Loucy (cell line): ENCODE results near the gene SLC26A11.
"Not testable (repeated sequence)": the region's sequence is repeated elsewhere in the genome, so short reads cannot be mapped to it uniquely, and the experiment has no call there.

Experiments used
- H2AFZ ChIP-seq: fragments of 200-600 bp; sonication (generic); 2 replicates; pipeline ENCODE4 v1.6.0; 2016; ENCODE audit warnings: antibody characterized with exemption, mild to moderate bottlenecking, low read length, moderate library complexity
- H3F3A ChIP-seq: fragments of 200-600 bp; 2 replicates; pipeline ENCODE4 v1.6.0; 2016; ENCODE audit warnings: antibody characterized with exemption, low read depth, mild to moderate bottlenecking
- H3K27me3 ChIP-seq: fragments of 200-600 bp; sonication (generic); 2 replicates; pipeline ENCODE4 v1.6.1; 2014; ENCODE audit warnings: low read length, mild to moderate bottlenecking; ENCODE audit not compliant: insufficient read depth, poor library complexity, severe bottlenecking
- H3K36me3 ChIP-seq: fragments of 200-600 bp; sonication (generic); 2 replicates; pipeline ENCODE4 v1.6.1; 2016; ENCODE audit warnings: low read length; ENCODE audit not compliant: insufficient read depth
- H3K4me1 ChIP-seq: fragments of 200-600 bp; sonication (generic); 2 replicates; pipeline ENCODE4 v1.5.1; 2014; ENCODE audit warnings: low read length, mild to moderate bottlenecking; ENCODE audit not compliant: insufficient read depth, poor library complexity, severe bottlenecking
- H3K4me2 ChIP-seq: fragments of 200-600 bp; sonication (generic); 2 replicates; pipeline ENCODE4 v1.6.0; 2014; ENCODE audit warnings: antibody characterized with exemption, low read length, low read depth, mild to moderate bottlenecking; ENCODE audit not compliant: poor library complexity, severe bottlenecking
- H3K4me3 ChIP-seq: fragments of 200-600 bp; sonication (generic); 2 replicates; pipeline ENCODE4 v1.5.1; 2014; ENCODE audit warnings: low read length, mild to moderate bottlenecking, mixed read lengths; ENCODE audit not compliant: poor library complexity, severe bottlenecking
- H3K79me2 ChIP-seq: fragments of 200-600 bp; sonication (generic); 2 replicates; pipeline ENCODE4 v1.6.1; 2014; ENCODE audit warnings: low read length; ENCODE audit not compliant: insufficient read depth
- H3K9ac ChIP-seq: fragments of 200-600 bp; sonication (generic); 2 replicates; pipeline ENCODE4 v1.6.0; 2014; ENCODE audit warnings: mild to moderate bottlenecking, low read depth, low read length, moderate library complexity; ENCODE audit not compliant: poor library complexity, severe bottlenecking
- H3K9me2 ChIP-seq: fragments of 200-600 bp; sonication (generic); replicated peaks from 2 replicates; pipeline ENCODE4 v1.6.1; 2016; ENCODE audit warnings: low read depth, low read length, mixed read lengths
- H3K9me3 ChIP-seq: fragments of 200-600 bp; sonication (generic); 2 replicates; pipeline ENCODE4 v1.6.1; 2014; ENCODE audit warnings: mild to moderate bottlenecking, antibody characterized with exemption, low read length, low read depth; ENCODE audit not compliant: insufficient read depth
- H4K20me1 ChIP-seq: fragments of 200-600 bp; sonication (generic); 2 replicates; pipeline ENCODE4 v1.6.0; 2014; ENCODE audit warnings: antibody characterized with exemption, low read length, mild to moderate bottlenecking; ENCODE audit not compliant: insufficient read depth, poor library complexity, severe bottlenecking
- EZH2phosphoT487 ChIP-seq: fragments of 200-600 bp; IDR thresholded peaks from 2 replicates; pipeline ENCODE4 v1.6.1; 2018; ENCODE audit warnings: antibody characterized with exemption, mild to moderate bottlenecking, moderate library complexity, borderline replicate concordance
- TF ChIP-seq, protein P1 (sequence below): fragments of 200-600 bp; sonication (generic); conservative IDR thresholded peaks from 2 replicates; pipeline ENCODE4 v1.5.1; 2014; ENCODE audit warnings: mild to moderate bottlenecking, antibody characterized with exemption, low read length

Gene SLC26A11

DNA sequence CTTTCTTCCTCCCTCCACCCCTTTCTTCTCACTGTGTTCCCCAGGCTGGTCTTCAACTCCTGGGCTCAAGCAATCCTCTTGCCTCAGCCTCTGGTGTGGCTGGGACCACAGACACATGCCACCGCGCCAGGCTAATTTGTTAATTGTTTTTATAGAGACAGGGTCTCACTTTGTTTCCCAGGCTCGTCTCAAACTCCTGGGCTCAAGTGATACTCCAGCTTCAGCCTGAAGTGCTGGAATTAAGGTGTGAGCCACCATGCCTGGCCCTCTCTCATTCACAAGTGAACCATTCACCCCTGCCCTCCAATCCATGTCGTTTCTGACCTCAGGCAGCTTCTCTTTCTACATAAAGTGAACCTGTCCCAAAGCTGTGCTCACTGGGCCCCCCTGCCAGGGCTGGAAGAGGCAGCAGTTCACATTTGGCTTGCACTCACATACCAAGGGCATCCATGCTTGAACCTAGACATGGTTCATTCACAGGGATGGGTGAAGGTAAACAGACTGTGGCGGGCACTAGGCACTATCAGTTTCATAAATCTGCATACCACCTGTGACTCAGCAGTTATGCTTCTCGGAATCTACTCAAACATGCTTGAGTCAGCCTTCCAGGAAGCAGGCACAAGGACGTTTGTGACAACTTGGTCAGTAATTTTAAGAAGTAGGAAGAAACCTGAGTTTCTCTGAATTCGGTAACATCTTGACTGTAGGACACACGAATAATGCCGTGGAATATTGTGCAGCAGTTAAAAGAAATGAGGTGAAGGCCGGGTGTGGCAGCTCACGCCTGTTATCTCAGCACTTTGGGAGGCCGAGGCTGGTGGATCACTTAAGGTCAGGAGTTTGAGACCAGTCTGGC is 34.4 kb downstream of the SLC26A11 start:
- no peaks in the 10 kb centered on the region for H4K20me1 ChIP-seq
- no peak overlapping the region for H2AFZ ChIP-seq
- H3F3A ChIP-seq, result peaks cover 8% of the 10 kb centered on the region
- peaks cover 4% of the 10 kb centered on the region for H3K4me1 ChIP-seq
- H3K79me2 ChIP-seq, result no peaks in the 10 kb centered on the region
- no peaks in the 10 kb centered on the region for H3K27me3 ChIP-seq
- H3K36me3 ChIP-seq, result no peaks in the 10 kb centered on the region
- no peak overlapping the region for H3K4me3 ChIP-seq
- no peaks in the 10 kb centered on the region for H3K9me3 ChIP-seq
- H3K4me2 ChIP-seq, result no peak overlapping the region
- TF ChIP-seq, protein P1, sequence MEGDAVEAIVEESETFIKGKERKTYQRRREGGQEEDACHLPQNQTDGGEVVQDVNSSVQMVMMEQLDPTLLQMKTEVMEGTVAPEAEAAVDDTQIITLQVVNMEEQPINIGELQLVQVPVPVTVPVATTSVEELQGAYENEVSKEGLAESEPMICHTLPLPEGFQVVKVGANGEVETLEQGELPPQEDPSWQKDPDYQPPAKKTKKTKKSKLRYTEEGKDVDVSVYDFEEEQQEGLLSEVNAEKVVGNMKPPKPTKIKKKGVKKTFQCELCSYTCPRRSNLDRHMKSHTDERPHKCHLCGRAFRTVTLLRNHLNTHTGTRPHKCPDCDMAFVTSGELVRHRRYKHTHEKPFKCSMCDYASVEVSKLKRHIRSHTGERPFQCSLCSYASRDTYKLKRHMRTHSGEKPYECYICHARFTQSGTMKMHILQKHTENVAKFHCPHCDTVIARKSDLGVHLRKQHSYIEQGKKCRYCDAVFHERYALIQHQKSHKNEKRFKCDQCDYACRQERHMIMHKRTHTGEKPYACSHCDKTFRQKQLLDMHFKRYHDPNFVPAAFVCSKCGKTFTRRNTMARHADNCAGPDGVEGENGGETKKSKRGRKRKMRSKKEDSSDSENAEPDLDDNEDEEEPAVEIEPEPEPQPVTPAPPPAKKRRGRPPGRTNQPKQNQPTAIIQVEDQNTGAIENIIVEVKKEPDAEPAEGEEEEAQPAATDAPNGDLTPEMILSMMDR, result no peak
- TF ChIP-seq EZH2phosphoT487, result no peak
- no peaks in the 10 kb centered on the region for H3K9me2 ChIP-seq
- H3K9ac ChIP-seq, result no peak overlapping the region

GRCh38 chr17:80256034-80256350 is 35.8 kb downstream of the SLC26A11 start:
- Histone ChIP-seq H3K4me1 (peaks cover 4% of the 10 kb centered on the region), H3K4me2 (no peak overlapping the region), H4K20me1 (no peaks in the 10 kb centered on the region), H3K9me2 (no peaks in the 10 kb centered on the region), H2AFZ (no peak overlapping the region), H3F3A (peaks cover 12% of the 10 kb centered on the region), H3K27me3 (no peaks in the 10 kb centered on the region), H3K9ac (no peak overlapping the region), H3K4me3 (no peak overlapping the region), H3K36me3 (no peaks in the 10 kb centered on the region), H3K9me3 (no peaks in the 10 kb centered on the region), H3K79me2 (no peaks in the 10 kb centered on the region)
- TF ChIP-seq, protein P1, result no peak
- no peak for TF ChIP-seq EZH2phosphoT487

DNA sequence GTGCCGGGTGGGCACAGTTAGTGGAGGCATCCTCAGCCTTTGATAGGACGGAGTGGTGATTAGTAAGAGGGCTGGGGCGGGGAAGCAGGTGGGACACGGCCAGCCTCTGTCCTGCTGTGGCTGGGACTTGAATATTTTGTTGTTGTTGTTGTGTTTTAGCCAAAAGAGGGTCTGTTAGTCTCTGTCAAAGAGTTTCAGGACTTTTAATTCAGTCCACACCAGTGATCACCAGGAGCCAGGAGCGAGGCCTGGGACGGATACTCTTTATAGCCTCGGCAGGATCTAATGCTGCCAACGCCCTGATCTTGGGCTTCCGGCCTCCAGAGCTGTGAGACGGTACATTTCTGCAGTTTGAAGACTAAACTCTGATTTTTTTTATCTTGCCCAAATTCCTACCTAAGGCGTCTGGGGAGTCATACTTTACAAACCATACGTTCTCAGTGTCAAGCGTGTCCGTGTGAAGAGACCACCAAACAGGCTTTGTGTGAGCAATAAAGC is 37.5 kb downstream of the SLC26A11 start:
- Histone ChIP-seq H3F3A (peaks cover 12% of the 10 kb centered on the region), H4K20me1 (peaks cover 7% of the 10 kb centered on the region), H3K9me2 (no peaks in the 10 kb centered on the region), H2AFZ (no peak overlapping the region), H3K36me3 (no peaks in the 10 kb centered on the region), H3K4me3 (no peak overlapping the region), H3K4me1 (peaks cover 15% of the 10 kb centered on the region), H3K79me2 (peaks cover 12% of the 10 kb centered on the region), H3K4me2 (no peak overlapping the region), H3K9me3 (no peaks in the 10 kb centered on the region), H3K27me3 (no peaks in the 10 kb centered on the region), H3K9ac (no peak overlapping the region)
- TF ChIP-seq, protein P1, result no peak
- no peak for TF ChIP-seq EZH2phosphoT487

GRCh38 chr17:80258296-80258695 is 38.1 kb downstream of the SLC26A11 start:
- not testable (repeated sequence) for H3K9ac ChIP-seq, H3K27me3 ChIP-seq, H4K20me1 ChIP-seq, H3K36me3 ChIP-seq, H2AFZ ChIP-seq, H3K4me3 ChIP-seq, H3K4me2 ChIP-seq, H3K9me3 ChIP-seq, H3K9me2 ChIP-seq
- peaks cover 12% of the 10 kb centered on the region for H3F3A ChIP-seq
- H3K4me1 ChIP-seq, result peaks cover 18% of the 10 kb centered on the region
- H3K79me2 ChIP-seq, result peaks cover 13% of the 10 kb centered on the region
